SK-N-SH treated with all-trans-retinoic acid at 6 μM for 48 hours (cell line): ENCODE measurements around the gene GALNT1.
"Not testable (repeated sequence)": the region's sequence is repeated elsewhere in the genome, so short reads cannot be mapped to it uniquely, and the experiment has no call there.

Experiments used
- ATAC-seq: fragments of 200-7000 bp; cut with Tn5 transposase; 3 replicates; pipeline ENCODE4 v1.9.1; 2020; ENCODE audit warnings: mild to moderate bottlenecking, moderate library complexity
- ARNTL ChIP-seq: fragments of 450-650 bp; formaldehyde crosslinking; IDR thresholded peaks from 2 replicates; pipeline ENCODE4 v1.5.0; 2020; ENCODE audit warnings: low read depth, mild to moderate bottlenecking, moderate library complexity, borderline replicate concordance
- BACH2 ChIP-seq: fragments of 250-450 bp; sonication (Bioruptor Pico); IDR thresholded peaks from 2 replicates; pipeline ENCODE4 v1.9.0; 2021; ENCODE audit warnings: mild to moderate bottlenecking, borderline replicate concordance
- CSDC2 ChIP-seq: fragments of 250-450 bp; sonication (Bioruptor Pico); IDR thresholded peaks from 2 replicates; pipeline ENCODE4 v1.5.0; 2020; ENCODE audit warnings: mild to moderate bottlenecking, moderate library complexity
- GLIS3 ChIP-seq: fragments of 250-450 bp; sonication (Bioruptor Pico); IDR thresholded peaks from 2 replicates; pipeline ENCODE4 v1.5.0; 2020; ENCODE audit warnings: mild to moderate bottlenecking, moderate library complexity
- ISL1 ChIP-seq: fragments of 250-450 bp; sonication (Bioruptor Pico); IDR thresholded peaks from 2 replicates; pipeline ENCODE4 v2.1.2; 2022; ENCODE audit warnings: mild to moderate bottlenecking, moderate library complexity
- OSR1 ChIP-seq: fragments of 250-450 bp; sonication (Bioruptor Pico); IDR thresholded peaks from 2 replicates; pipeline ENCODE4 v1.8.0; 2022; ENCODE audit warnings: moderate library complexity, mild to moderate bottlenecking, inconsistent platforms
- RARB ChIP-seq: fragments of 250-450 bp; sonication (Bioruptor Pico); IDR thresholded peaks from 2 replicates; pipeline ENCODE4 v1.8.0; 2021; ENCODE audit warnings: mild to moderate bottlenecking, moderate library complexity
- SNAI2 ChIP-seq: fragments of 250-450 bp; sonication (Bioruptor Pico); IDR thresholded peaks from 2 replicates; pipeline ENCODE4 v1.5.0; 2020; ENCODE audit warnings: mild to moderate bottlenecking, moderate library complexity
- TCF4 ChIP-seq: fragments of 250-450 bp; sonication (Bioruptor Pico); IDR thresholded peaks from 2 replicates; pipeline ENCODE4 v1.8.0; 2021; ENCODE audit warnings: mild to moderate bottlenecking, moderate library complexity, borderline replicate concordance
- TOX ChIP-seq: fragments of 250-450 bp; sonication (Bioruptor Pico); IDR thresholded peaks from 2 replicates; pipeline ENCODE4 v1.8.0; 2021; ENCODE audit warnings: mild to moderate bottlenecking, moderate library complexity, borderline replicate concordance
- ZC3H10 ChIP-seq: fragments of 250-450 bp; sonication (Bioruptor Pico); IDR thresholded peaks from 2 replicates; pipeline ENCODE4 v1.5.1; 2021; ENCODE audit warnings: mild to moderate bottlenecking, moderate library complexity
- ZFP3 ChIP-seq: fragments of 250-450 bp; sonication (Bioruptor Pico); IDR thresholded peaks from 2 replicates; pipeline ENCODE4 v1.5.0; 2020; ENCODE audit warnings: mild to moderate bottlenecking, moderate library complexity
- ZFP30 ChIP-seq: fragments of 450-650 bp; formaldehyde crosslinking; IDR thresholded peaks from 2 replicates; pipeline ENCODE4 v1.5.0; 2022; ENCODE audit warnings: mild to moderate bottlenecking, moderate library complexity
- ZNF565 ChIP-seq: fragments of 450-650 bp; formaldehyde crosslinking; conservative IDR thresholded peaks from 2 replicates; pipeline ENCODE4 v1.5.0; 2020; ENCODE audit warnings: low read depth, mild to moderate bottlenecking, moderate library complexity
- ZNF8 ChIP-seq: fragments of 450-650 bp; formaldehyde crosslinking; IDR thresholded peaks from 2 replicates; pipeline ENCODE4 v1.5.0; 2020; ENCODE audit warnings: mild to moderate bottlenecking, moderate library complexity
- TF ChIP-seq, protein P1 (sequence below): fragments of 250-450 bp; sonication (Bioruptor Pico); IDR thresholded peaks from 2 replicates; pipeline ENCODE4 v1.5.1; 2020; ENCODE audit warnings: low read depth, mild to moderate bottlenecking, moderate library complexity
- TF ChIP-seq, protein P2 (sequence below): fragments of 250-450 bp; sonication (Bioruptor Pico); IDR thresholded peaks from 2 replicates; pipeline ENCODE4 v1.5.1; 2021; ENCODE audit warnings: mild to moderate bottlenecking, moderate library complexity
- TF ChIP-seq, protein P3 (sequence below): fragments of 250-450 bp; sonication (Bioruptor Pico); IDR thresholded peaks from 2 replicates; pipeline ENCODE4 v1.5.0; 2020; ENCODE audit warnings: mild to moderate bottlenecking, moderate library complexity
- TF ChIP-seq, protein P4 (sequence below): fragments of 250-450 bp; sonication (Bioruptor Pico); IDR thresholded peaks from 2 replicates; pipeline ENCODE4 v1.8.0; 2021; ENCODE audit warnings: low read depth, mild to moderate bottlenecking, moderate library complexity, borderline replicate concordance

GALNT1 gene

DNA sequence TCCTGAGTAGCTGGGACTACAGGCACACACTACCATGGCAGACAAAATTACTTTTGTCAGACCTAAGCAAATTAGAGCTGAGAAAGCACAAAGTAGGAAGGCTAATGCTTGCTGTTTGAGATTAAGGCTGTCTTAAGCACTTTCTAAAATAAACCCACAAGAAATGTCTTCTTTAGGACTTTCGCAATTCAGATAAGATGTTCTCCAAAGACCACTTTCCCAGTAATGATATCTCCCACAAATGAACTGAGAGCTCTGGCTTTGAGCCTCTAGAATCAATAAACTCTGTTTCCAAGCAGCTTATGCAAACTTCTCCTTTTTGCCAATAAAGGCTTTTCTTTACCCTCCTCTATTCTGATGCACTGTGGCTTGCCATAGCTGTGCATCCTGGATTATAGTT is 32.0 kb upstream of the GALNT1 start:
- no peak for ATAC-seq
- TF ChIP-seq, protein P1, sequence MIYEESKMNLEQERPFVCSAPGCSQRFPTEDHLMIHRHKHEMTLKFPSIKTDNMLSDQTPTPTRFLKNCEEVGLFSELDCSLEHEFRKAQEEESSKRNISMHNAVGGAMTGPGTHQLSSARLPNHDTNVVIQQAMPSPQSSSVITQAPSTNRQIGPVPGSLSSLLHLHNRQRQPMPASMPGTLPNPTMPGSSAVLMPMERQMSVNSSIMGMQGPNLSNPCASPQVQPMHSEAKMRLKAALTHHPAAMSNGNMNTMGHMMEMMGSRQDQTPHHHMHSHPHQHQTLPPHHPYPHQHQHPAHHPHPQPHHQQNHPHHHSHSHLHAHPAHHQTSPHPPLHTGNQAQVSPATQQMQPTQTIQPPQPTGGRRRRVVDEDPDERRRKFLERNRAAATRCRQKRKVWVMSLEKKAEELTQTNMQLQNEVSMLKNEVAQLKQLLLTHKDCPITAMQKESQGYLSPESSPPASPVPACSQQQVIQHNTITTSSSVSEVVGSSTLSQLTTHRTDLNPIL: no peak
- no peak for TF ChIP-seq ZC3H10 (CRISPR knock-in tag)
- TF ChIP-seq, protein P2, sequence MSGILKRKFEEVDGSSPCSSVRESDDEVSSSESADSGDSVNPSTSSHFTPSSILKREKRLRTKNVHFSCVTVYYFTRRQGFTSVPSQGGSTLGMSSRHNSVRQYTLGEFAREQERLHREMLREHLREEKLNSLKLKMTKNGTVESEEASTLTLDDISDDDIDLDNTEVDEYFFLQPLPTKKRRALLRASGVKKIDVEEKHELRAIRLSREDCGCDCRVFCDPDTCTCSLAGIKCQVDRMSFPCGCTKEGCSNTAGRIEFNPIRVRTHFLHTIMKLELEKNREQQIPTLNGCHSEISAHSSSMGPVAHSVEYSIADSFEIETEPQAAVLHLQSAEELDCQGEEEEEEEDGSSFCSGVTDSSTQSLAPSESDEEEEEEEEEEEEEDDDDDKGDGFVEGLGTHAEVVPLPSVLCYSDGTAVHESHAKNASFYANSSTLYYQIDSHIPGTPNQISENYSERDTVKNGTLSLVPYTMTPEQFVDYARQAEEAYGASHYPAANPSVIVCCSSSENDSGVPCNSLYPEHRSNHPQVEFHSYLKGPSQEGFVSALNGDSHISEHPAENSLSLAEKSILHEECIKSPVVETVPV: no peak
- TF ChIP-seq ARNTL (CRISPR knock-in tag): no peak

DNA sequence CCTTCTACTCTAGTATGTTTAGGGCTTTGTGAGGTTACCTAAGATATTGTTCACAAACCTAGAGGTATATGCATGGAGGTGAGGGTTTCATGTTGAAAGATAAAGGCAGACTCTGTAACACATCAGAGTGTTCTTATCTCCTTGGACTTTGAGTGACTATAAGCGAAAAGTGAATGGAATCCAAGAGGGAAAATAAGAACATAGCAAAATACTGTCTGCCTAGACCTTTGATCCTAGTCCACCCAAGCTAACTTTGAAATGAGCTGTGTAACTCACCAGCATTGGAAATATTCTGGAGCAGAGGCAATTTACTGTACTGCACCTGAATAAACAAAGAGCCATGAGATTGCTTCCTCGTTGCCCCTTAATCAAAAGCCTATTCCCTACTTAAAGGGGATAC is 28.2 kb upstream of the GALNT1 start:
- ATAC-seq: no peak
- TF ChIP-seq ZNF565 (CRISPR knock-in tag): no peak
- no peak for TF ChIP-seq RARB (CRISPR knock-in tag)
- TF ChIP-seq ZNF8 (CRISPR knock-in tag): no peak
- no peak for TF ChIP-seq ZFP30
- TF ChIP-seq ZC3H10 (CRISPR knock-in tag): no peak
- TF ChIP-seq TCF4: no peak
- TF ChIP-seq, protein P3, sequence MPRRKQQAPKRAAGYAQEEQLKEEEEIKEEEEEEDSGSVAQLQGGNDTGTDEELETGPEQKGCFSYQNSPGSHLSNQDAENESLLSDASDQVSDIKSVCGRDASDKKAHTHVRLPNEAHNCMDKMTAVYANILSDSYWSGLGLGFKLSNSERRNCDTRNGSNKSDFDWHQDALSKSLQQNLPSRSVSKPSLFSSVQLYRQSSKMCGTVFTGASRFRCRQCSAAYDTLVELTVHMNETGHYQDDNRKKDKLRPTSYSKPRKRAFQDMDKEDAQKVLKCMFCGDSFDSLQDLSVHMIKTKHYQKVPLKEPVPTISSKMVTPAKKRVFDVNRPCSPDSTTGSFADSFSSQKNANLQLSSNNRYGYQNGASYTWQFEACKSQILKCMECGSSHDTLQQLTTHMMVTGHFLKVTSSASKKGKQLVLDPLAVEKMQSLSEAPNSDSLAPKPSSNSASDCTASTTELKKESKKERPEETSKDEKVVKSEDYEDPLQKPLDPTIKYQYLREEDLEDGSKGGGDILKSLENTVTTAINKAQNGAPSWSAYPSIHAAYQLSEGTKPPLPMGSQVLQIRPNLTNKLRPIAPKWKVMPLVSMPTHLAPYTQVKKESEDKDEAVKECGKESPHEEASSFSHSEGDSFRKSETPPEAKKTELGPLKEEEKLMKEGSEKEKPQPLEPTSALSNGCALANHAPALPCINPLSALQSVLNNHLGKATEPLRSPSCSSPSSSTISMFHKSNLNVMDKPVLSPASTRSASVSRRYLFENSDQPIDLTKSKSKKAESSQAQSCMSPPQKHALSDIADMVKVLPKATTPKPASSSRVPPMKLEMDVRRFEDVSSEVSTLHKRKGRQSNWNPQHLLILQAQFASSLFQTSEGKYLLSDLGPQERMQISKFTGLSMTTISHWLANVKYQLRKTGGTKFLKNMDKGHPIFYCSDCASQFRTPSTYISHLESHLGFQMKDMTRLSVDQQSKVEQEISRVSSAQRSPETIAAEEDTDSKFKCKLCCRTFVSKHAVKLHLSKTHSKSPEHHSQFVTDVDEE (CRISPR knock-in tag): no peak
- no peak for TF ChIP-seq CSDC2 (CRISPR knock-in tag)
- TF ChIP-seq ISL1 (CRISPR knock-in tag): no peak
- TF ChIP-seq, protein P4, sequence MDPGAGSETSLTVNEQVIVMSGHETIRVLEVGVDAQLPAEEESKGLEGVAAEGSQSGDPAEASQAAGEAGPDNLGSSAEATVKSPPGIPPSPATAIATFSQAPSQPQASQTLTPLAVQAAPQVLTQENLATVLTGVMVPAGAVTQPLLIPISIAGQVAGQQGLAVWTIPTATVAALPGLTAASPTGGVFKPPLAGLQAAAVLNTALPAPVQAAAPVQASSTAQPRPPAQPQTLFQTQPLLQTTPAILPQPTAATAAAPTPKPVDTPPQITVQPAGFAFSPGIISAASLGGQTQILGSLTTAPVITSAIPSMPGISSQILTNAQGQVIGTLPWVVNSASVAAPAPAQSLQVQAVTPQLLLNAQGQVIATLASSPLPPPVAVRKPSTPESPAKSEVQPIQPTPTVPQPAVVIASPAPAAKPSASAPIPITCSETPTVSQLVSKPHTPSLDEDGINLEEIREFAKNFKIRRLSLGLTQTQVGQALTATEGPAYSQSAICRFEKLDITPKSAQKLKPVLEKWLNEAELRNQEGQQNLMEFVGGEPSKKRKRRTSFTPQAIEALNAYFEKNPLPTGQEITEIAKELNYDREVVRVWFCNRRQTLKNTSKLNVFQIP (CRISPR knock-in tag): no peak
- TF ChIP-seq SNAI2 (CRISPR knock-in tag): no peak
- TF ChIP-seq TOX (CRISPR knock-in tag): no peak
- TF ChIP-seq, protein P2: no peak
- TF ChIP-seq BACH2 (CRISPR knock-in tag): no peak

DNA sequence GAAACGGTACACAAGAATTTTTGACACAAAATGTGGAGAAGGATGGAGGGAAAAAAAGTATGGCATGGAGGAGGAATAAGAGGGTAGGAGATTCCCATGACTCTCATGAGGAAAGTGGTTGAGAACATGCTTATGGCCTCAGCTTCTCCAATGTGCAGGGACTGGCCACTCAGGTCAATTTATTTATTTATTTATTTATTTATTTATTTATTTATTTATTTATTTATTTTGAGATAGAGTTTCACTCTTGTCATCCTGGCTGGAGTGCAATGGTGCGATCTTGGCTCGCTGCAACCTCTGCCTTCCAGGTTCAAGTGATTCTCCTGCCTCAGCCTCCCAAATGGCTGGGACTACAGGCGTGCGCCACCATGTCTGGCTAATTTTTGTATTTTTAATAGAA is 26.0 kb upstream of the GALNT1 start:
- ATAC-seq: not testable (repeated sequence)

DNA sequence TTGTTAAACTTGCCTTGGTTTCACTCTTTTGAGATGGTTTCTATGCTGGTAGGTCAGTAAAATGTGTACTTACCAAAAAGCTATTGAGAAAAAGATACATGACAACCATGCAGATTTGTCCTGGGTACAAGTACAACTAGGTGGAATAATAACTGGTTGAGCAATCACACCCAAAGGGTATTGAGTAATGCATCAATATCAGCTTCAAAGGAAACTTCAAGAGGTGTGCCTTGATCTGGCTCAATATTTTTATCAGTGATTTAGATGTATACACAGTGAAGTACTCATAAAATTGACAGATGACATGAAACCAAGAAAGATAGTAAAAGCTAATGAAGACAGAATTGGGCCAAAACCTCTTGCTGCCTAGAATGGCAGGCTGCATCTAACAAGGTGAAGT is 21.7 kb upstream of the GALNT1 start:
- no peak for ATAC-seq
- TF ChIP-seq OSR1 (no peak), GLIS3 (no peak), ZFP3 (CRISPR knock-in tag) (no peak), ZFP30 (no peak), TOX (CRISPR knock-in tag) (no peak), TCF4 (no peak)
- TF ChIP-seq, protein P4 (CRISPR knock-in tag): no peak
- TF ChIP-seq, protein P3 (CRISPR knock-in tag): no peak
- TF ChIP-seq, protein P1: no peak
